ENCODE results near the gene IL19. TPM values are rescaled to one million over a fixed set of nuclear protein-coding genes. Genes with fewer than 3 reads are reported as not detected.

Gene IL19
- total and polyA plus RNA-seq, 2 donors: not detected

DNA sequence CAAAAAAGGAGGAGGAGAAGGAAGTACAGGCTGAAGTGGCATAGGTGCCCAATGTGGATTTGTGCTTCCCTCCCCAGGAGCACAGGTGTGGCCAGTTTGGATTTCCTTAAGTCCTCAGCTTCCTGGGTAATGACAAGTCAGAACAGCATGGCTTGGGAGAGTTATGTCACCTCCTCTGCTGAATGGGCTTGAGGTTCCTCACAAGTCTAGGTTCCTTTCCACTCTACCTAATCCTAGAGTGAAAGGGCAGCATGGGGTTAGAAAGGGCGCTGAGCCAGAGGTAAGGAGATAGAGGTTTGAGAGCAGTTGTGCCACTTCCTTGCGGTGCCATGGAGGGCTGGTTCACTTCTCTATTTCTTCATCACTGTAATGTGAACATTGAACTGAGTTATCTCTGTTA is 59.3 kb downstream of the IL19 start:
- no peak overlapping the region for H3K4me3 ChIP-seq (ENCODE audit: low read depth, low read length)
- H3K27ac ChIP-seq (ENCODE audit: low read depth): no peak overlapping the region
- H3K4me1 ChIP-seq (ENCODE audit: insufficient read depth): no peaks in the 10 kb centered on the region
- H3K36me3 ChIP-seq (ENCODE audit: insufficient read depth): no peaks in the 10 kb centered on the region
- no peak for DNase-seq (ENCODE audit: extremely low spot score)
- WGBS: 83% methylated on average over 2 of the region's 2 CpGs

GRCh38 chr1:206831650-206832049 is 61.1 kb downstream of the IL19 start:
- no peak overlapping the region for H3K4me3 ChIP-seq (ENCODE audit: low read depth, low read length)
- no peak for DNase-seq (ENCODE audit: extremely low spot score)
- 76% methylated on average over 4 of the region's 4 CpGs for WGBS
- H3K36me3 ChIP-seq (ENCODE audit: insufficient read depth): no peaks in the 10 kb centered on the region
- H3K4me1 ChIP-seq (ENCODE audit: insufficient read depth): no peaks in the 10 kb centered on the region
- no peak overlapping the region for H3K27ac ChIP-seq (ENCODE audit: low read depth)

DNA sequence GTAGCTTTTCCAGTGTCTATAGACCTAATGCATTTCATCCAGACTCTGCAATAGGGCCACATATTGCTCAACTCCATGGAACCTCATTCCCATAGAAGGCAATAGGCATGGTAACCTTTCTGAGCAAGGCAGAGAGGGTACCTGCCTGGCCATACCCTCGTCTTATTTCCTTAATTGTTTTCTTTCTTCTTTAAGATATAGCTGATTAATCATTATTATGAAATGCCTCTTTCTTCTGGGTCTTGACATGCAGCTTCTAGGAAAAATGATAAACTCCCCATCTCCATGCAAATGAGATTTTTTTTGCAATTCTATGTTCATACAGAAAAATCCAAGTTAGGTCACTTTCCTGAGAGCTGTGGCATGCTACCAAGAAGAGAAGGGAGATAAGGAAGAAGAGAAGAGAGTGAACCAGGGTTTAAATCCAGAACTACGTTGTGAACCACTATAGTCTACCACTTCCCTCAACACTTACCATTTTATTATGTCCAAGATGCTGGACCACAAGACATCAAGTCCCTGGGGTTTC is 61.8 kb downstream of the IL19 start:
- 53% methylated on average over 2 of the region's 2 CpGs for WGBS

DNA sequence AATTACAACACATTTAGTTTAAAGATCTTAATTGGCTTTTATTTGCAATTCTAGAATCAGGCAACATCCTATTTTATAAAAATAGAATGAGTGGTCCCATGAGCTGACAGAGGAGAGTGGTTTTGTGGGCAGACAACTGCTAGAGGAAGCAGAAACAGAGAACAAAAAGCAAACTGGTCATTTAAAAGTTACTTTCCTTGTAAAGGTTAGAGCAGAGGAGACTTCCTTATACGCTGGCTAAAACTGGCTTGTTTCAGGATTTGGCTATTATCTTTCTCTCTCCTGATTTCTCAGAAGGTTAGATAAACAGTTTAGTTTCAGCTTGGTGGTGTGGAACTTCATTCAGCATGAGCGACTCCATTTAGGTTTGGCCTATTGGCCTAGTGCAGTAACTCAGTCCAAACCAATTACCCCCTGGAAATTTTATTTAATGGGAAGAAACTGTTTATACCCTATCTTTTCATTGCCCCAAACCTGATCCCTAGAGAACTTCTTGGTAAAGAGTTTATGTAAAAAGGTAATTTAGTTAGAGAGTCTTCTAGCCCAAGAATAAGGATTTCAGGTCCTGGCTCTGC is 62.6 kb downstream of the IL19 start:
- H3K4me1 ChIP-seq (ENCODE audit: insufficient read depth): no peaks in the 10 kb centered on the region
- WGBS: 55% methylated on average over 2 of the region's 2 CpGs

More for the DNA sequence above, 61.8 kb downstream of the IL19 start:
- no peaks in the 10 kb centered on the region for H3K36me3 ChIP-seq (ENCODE audit: insufficient read depth)
- DNase-seq (ENCODE audit: extremely low spot score): no peak
- no peak overlapping the region for H3K27ac ChIP-seq (ENCODE audit: low read depth)
- H3K4me3 ChIP-seq (ENCODE audit: low read depth, low read length): no peak overlapping the region
- H3K4me1 ChIP-seq (ENCODE audit: insufficient read depth): no peaks in the 10 kb centered on the region

DNA sequence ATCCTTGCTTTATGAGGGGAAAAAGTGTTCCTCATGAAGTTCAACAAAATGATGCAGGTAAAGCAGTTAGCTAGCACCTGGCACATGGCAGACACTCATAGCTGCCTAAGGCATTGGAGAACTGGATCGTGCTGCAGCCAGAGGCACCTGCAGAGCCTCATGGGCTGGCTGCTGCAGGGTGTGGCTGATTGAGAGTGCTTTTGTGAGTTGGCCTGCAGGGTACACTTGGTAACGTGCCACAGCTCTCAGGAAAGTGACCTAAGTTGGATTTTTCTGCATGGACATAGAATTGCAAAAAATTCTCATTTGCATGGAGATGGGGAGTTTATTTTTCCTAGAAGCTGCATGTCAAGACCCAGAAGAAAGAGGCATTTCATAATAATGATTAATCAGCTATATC is 63.2 kb downstream of the IL19 start:
- WGBS: 68% methylated on average over 2 of the region's 2 CpGs
- DNase-seq (ENCODE audit: extremely low spot score): no peak
- Histone ChIP-seq H3K4me1 (ENCODE audit: insufficient read depth) (no peaks in the 10 kb centered on the region), H3K27ac (ENCODE audit: low read depth) (no peak overlapping the region), H3K4me3 (ENCODE audit: low read depth, low read length) (no peak overlapping the region), H3K36me3 (ENCODE audit: insufficient read depth) (no peaks in the 10 kb centered on the region)

More for the DNA sequence above, 62.6 kb downstream of the IL19 start:
- DNase-seq (ENCODE audit: extremely low spot score): no peak
- Histone ChIP-seq H3K36me3 (ENCODE audit: insufficient read depth) (no peaks in the 10 kb centered on the region), H3K4me3 (ENCODE audit: low read depth, low read length) (no peak overlapping the region), H3K27ac (ENCODE audit: low read depth) (no peak overlapping the region)

- DNase-seq (ENCODE audit: extremely low spot score): no peak
- H3K4me1 ChIP-seq (ENCODE audit: insufficient read depth): no peaks in the 10 kb centered on the region
- H3K36me3 ChIP-seq (ENCODE audit: insufficient read depth): no peaks in the 10 kb centered on the region
- H3K27ac ChIP-seq (ENCODE audit: low read depth): no peak overlapping the region
- 89% methylated on average over 6 of the region's 6 CpGs for WGBS
- no peak overlapping the region for H3K4me3 ChIP-seq (ENCODE audit: low read depth, low read length)
Observed at GRCh38 chr1:206834217-206834616, 63.6 kb downstream of the IL19 start.

DNA sequence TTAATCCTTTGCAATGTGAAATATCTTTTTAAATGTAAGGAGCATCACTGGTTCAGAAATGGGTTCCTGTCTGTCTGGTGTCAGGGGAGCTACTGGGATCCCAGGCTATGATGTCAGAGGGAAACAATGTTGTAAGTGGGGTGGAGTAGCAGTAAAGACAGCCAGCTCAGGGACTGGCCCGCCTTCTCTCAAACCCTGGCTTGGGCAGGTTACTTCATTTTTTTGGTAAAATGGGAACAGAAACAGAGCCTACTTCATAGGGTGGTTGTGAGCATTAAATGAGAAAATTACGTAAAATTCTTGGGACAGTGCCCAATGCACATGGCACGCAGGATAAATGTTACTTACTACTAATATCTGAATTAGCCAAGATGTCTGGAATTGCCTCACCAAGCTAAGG is 64.1 kb downstream of the IL19 start:
- Histone ChIP-seq H3K4me3 (ENCODE audit: low read depth, low read length) (no peak overlapping the region), H3K27ac (ENCODE audit: low read depth) (no peak overlapping the region), H3K4me1 (ENCODE audit: insufficient read depth) (no peaks in the 10 kb centered on the region), H3K36me3 (ENCODE audit: insufficient read depth) (no peaks in the 10 kb centered on the region)
- no peak for DNase-seq (ENCODE audit: extremely low spot score)
- WGBS: 67% methylated on average over 3 of the region's 3 CpGs

DNA sequence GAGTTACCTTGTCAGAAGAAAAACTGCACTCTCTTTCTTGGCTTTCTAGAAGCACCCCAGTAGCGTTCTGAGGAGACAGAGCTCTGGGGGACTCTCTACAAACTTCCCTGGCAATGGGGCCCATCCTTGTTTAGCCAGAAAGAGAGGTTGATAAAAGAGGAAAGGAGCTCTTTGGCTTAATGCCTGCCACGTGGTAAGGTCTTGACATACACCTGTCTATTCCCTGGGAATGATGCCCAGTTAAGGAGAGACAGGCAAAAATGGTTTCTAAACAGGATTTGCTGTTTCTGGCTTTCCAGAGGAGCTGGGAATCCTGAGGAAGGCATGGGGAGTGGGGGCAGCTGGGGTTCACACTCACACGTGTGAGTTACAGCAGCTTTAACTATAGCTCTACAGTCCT is 64.6 kb downstream of the IL19 start:
- DNase-seq (ENCODE audit: extremely low spot score): no peak
- Histone ChIP-seq H3K4me1 (ENCODE audit: insufficient read depth) (no peaks in the 10 kb centered on the region), H3K4me3 (ENCODE audit: low read depth, low read length) (no peak overlapping the region), H3K36me3 (ENCODE audit: insufficient read depth) (no peaks in the 10 kb centered on the region), H3K27ac (ENCODE audit: low read depth) (no peak overlapping the region)
- WGBS: 40% methylated on average over 3 of the region's 3 CpGs

DNA sequence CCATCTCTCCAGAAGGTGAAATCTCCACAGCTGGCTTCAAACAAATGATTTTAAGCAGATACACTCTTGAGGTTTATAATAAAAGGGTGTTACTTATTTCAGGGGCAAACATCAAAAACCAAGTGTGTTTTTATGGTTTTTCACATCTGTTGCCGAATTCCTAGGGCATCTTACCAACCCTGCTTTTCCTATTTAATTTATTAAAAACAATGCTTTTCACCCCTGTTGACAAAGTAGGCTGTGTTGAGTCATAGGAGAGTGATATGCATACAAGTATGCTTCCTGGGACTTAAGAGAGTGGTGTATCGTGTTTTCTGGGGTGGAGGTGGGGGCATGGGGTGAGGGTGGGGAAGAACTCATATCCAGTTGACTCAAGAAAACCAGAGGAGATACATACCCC is 65.5 kb downstream of the IL19 start:
- no peak overlapping the region for H3K4me3 ChIP-seq (ENCODE audit: low read depth, low read length)
- H3K36me3 ChIP-seq (ENCODE audit: insufficient read depth): no peaks in the 10 kb centered on the region
- WGBS: 39% methylated on average over 2 of the region's 2 CpGs
- no peak overlapping the region for H3K27ac ChIP-seq (ENCODE audit: low read depth)
- DNase-seq (ENCODE audit: extremely low spot score): no peak
- no peaks in the 10 kb centered on the region for H3K4me1 ChIP-seq (ENCODE audit: insufficient read depth)

DNA sequence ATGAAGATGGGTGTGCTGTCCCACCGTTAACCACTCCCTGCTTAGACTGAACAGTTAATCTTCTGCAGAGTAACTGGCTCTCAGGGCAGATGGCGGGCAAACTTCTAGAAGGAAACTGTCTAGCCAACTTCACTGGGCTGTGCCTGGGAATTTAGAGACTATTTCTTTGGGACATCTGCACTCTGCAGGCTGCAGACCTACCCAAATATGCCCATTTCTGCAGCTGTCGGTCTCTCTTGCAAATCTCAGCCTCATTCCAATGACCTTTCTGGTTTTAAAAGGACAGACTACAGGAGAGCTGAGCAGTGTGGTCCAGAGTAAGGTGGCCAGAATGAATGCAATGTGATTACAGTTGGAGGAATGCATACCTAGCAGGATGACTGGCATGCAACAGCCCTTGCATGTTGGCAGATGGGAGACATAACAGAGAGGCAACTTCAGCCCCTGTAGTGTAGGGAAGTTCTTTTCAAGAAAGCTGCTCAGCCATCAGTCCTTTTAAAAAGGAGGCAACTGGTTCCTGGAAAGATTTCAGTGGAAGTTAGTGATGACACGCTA is 68.5 kb downstream of the IL19 start:
- H3K4me1 ChIP-seq (ENCODE audit: insufficient read depth): no peaks in the 10 kb centered on the region
- no peak for DNase-seq (ENCODE audit: extremely low spot score)
- no peaks in the 10 kb centered on the region for H3K36me3 ChIP-seq (ENCODE audit: insufficient read depth)
- no peak overlapping the region for H3K4me3 ChIP-seq (ENCODE audit: low read depth, low read length)
- WGBS: 77% methylated on average over 4 of the region's 4 CpGs
- no peak overlapping the region for H3K27ac ChIP-seq (ENCODE audit: low read depth)

DNA sequence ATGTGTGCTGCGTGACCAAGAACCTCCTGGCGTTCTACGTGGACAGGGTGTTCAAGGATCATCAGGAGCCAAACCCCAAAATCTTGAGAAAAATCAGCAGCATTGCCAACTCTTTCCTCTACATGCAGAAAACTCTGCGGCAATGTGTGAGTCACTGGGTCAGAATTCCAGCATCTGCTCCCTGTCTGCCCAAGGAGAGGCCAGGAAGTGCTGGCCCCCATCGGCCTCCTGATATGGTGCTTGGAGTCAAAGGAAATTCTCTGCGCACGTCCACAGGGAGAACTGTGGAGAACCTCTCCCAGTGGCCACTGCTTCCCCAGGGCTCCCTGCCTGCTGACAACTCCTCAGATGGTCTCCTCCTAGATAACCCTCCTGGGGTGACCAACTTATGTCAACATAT is 69.3 kb downstream of the IL19 start:
- Histone ChIP-seq H3K4me3 (ENCODE audit: low read depth, low read length) (no peak overlapping the region), H3K4me1 (ENCODE audit: insufficient read depth) (no peaks in the 10 kb centered on the region), H3K27ac (ENCODE audit: low read depth) (no peak overlapping the region), H3K36me3 (ENCODE audit: insufficient read depth) (no peaks in the 10 kb centered on the region)
- DNase-seq (ENCODE audit: extremely low spot score): no peak
- 75% methylated on average over 7 of the region's 7 CpGs for WGBS

DNA sequence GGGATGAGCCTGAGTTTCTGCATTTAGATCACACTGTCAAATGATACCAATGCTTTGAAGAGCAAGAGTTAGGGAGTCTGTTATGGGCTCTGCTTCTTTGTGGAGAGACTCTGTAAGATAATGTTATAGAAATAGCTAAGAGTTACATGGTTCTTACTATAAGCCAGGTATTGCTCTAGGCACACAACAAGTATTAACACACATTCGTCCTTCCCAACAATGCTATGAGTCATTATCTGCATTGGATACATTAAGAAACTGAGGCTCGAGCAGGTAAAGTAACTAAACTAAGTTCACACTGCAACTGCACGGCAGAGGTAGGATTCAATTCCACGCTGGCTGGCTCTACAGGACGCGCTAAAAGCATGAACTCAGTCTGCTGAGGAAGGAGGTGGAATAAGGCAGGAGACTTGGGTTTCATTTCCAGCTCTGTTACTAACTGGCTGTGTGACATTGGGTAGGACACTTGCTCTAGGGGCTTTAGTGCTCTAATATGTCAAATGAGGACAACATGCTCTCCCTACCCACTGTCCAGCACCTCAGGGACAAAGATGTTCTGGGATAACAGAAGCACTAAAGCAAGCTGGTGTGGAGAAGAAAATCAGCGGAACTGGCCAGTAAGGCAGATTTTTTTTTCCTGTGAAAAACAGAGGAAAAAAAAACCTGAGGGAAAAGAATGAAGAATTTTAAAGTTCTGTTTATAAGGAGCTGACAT is 71.2 kb downstream of the IL19 start:
- Histone ChIP-seq H3K4me1 (ENCODE audit: insufficient read depth) (no peaks in the 10 kb centered on the region), H3K27ac (ENCODE audit: low read depth) (no peak overlapping the region), H3K36me3 (ENCODE audit: insufficient read depth) (no peaks in the 10 kb centered on the region), H3K4me3 (ENCODE audit: low read depth, low read length) (no peak overlapping the region)
- WGBS: 87% methylated on average over 7 of the region's 7 CpGs
- no peak for DNase-seq (ENCODE audit: extremely low spot score)

GRCh38 chr1:206842854-206843253 is 72.3 kb downstream of the IL19 start:
- H3K4me3 ChIP-seq (ENCODE audit: low read depth, low read length): no peak overlapping the region
- DNase-seq (ENCODE audit: extremely low spot score): no peak
- no peak overlapping the region for H3K27ac ChIP-seq (ENCODE audit: low read depth)
- no peaks in the 10 kb centered on the region for H3K36me3 ChIP-seq (ENCODE audit: insufficient read depth)
- no peaks in the 10 kb centered on the region for H3K4me1 ChIP-seq (ENCODE audit: insufficient read depth)

GRCh38 chr1:206843626-206844025 is 73.1 kb downstream of the IL19 start:
- Histone ChIP-seq H3K27ac (ENCODE audit: low read depth) (no peak overlapping the region), H3K36me3 (ENCODE audit: insufficient read depth) (no peaks in the 10 kb centered on the region), H3K4me1 (ENCODE audit: insufficient read depth) (no peaks in the 10 kb centered on the region), H3K4me3 (ENCODE audit: low read depth, low read length) (no peak overlapping the region)
- no peak for DNase-seq (ENCODE audit: extremely low spot score)
- WGBS: 89% methylated on average over 4 of the region's 4 CpGs

Measured in urinary bladder (tissue), 4 donors.